GM21390 (cell line): ENCODE measurements around the gene PDZRN3.

Experiments used
- ATAC-seq: cut with Tn5 transposase; IDR thresholded peaks from one replicate; pipeline ENCODE4 v1.9.1; 2021; ENCODE audit not compliant: unreplicated experiment

PDZRN3 gene

DNA sequence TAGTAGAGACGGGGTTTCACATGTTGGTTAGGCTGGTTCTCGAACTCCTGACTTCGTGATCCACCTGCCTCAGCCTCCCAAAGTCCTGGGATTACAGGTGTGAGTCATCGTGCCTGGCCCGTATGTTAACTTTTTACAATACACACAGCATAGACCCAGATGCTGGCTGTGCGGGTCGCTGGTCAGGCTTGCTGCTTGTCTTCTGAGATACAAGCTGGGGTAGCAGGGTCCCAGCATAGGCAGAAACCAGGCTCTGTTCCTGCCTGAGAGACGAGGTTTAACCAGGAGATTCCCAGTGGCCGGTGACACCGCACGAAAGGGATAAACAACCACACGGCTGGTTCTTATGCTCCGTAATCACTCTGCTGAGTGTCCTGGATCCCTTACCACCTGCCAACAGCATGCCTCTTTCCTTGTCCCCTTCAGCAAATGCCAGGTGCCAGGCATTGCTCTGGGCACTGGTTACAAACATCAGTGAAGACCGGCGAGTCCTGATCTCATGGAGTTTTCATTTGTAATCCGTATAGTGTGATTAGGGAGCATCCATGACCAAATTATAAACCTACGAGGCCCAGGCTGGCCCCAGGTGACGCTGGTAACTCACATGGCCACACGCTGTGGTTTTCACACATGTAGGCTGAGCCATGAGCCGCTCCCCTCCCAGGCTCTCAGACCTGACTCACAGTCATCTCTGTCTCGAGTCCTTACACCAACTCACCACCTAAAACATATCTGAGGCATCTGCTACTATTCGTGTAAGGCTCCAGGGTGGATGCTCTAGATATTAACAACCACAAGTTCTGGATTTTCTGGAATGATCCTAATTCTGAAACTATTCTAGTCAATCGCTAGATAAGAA lies 125.7 kb downstream of the PDZRN3 start:
- ATAC-seq: no peak

DNA sequence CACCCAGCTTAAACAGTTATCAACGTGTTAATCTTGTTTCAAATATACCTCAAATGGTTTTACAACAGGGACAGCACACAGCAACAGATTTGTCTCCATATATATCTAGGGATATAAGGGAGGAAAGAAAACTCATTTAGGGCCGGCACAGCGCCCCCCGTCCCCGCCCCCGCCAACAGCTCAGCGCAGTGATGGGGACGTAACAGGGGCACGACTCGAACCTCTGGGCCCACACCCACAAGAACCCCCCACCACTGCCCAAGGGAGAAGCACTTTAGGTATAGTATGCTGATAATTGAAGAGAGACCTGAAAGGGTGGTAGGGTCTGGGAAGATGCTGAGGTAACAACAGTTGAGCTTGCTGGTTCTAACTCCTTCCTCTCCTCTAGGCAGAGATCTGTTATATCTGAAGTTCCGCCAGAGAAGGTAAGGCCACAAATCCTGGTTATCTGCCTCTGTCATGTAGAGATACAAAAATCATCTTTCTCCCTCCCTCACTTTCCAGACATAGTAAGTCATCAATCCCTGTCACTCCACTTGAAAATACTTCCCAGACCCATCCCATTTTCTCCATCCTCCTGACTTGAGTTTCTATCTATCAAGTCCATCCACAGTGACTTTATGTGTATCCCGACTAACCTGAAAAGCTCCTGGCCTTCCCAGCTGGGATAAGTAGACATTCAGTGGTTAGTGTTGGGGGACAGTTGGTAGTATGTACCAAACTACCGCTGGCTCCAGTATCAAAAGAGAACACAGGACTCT lies 126.9 kb downstream of the PDZRN3 start:
- no peak for ATAC-seq

DNA sequence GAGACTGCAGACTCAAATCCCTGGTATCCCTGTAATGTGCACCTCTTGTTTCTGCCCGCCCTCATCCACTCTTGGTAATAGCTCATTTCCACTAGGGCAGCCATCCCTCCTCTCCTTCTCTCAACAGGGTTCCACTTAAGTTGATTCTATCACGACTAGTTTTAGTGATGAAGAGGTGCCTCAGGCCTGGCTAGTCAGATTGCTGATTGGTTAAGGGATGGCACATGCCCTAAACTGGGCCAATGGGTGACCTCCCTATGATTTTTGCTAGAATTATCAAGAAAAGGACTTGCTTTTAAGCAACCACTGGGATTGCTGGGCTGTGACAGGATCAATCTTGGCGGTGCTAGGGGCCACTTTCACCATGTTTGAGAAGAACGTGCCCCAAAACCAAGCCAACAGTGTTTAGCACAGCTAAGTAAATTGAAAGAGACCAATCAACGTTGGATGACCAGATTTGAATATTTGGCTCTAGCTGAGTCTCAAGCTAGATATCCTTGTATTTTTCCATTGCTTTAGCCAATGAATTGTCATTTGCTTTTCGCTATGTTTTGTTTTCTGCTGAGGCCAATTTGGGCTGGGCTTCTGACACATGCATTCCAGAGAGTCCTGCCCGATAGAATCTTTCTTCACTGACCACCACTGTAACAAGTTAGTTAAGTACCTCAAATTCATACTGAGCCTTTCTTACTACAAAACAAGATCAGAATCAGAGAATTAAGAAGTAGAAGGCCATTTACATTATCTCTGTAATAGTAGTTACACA lies 131.0 kb downstream of the PDZRN3 start:
- ATAC-seq: no peak

DNA sequence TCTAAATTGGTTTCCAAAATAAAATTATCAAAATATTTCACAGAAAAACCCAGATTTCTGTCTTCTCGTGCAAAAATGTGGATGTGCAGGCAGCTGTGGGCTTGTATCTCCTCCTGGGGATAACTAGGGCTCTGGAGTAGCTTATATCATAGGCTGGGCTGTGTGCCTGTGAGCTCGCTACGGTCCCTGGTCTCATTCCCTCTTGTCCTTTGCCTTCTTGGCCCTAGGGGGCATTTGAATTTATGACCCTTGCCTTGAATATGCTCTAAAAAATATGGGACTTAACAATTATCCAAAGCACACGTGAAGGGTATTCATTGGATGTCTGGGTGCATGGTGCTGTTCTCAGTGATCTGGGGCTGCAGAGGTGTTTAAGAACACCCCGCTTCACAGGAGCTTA lies 132.6 kb downstream of the PDZRN3 start:
- no peak for ATAC-seq

DNA sequence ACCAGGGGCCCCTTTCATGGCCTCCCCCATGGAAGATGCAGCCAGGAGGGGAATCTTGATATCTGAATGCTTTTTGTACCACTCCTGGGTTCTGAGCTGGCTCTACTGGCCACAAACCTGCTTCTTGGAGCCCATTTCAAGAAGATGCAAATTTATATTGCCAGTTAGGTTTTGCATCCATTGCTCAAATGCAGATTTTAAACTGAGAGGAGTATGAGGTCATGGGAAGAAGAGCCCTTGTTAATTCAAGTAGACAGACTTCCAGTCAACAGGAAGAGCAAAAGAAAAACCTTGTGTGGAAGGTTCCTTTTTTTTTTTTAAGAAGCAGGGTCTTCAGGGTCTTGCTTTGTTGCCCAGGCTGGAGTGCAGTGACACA lies 133.5 kb downstream of the PDZRN3 start:
- no peak for ATAC-seq

DNA sequence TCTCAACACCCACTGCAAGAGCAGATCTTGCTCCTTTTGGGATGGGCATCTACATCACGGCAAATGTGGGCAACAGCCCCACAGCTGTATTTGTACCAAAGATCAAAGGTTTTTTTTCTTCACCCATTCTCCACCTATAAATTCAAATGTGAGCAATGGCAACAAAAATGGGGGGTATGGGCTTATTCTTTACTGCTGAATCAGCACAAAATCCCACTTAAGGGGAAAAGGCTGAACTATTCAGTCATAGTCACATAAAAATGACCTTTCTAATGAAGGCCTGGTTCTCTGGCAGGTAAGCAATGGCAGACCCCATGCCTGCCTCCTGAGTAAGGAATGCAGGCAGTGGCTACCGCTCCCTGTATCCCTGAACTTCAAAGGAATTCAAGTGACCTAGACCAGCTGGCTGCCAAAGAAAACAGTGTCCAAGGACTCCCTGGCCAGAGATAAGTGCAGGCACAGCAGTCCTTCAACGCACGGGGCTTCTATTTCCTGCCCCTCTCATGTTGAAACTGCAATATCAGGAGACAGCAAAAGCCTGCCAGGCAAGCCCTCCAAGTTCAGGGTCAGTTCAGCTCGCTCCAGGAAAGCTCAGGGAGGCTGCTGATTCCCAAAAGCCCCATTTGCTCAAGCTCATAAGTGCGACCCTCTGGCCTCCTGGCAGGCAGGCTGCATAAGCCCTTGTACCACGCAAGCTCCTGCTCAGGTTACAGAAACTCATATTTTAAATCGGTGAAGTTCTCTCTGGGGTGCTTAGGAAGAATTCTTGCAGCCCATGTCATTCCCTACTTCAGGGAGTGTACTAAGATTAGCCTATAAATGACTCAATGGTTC lies 134.1 kb downstream of the PDZRN3 start:
- no peak for ATAC-seq

- ATAC-seq: no peak
Measured at GRCh38 chr3:73485877-73486330, 138.8 kb downstream of the PDZRN3 start.

GRCh38 chr3:73484656-73485248 lies 140.0 kb downstream of the PDZRN3 start:
- peak; percentile 90 for ATAC-seq

DNA sequence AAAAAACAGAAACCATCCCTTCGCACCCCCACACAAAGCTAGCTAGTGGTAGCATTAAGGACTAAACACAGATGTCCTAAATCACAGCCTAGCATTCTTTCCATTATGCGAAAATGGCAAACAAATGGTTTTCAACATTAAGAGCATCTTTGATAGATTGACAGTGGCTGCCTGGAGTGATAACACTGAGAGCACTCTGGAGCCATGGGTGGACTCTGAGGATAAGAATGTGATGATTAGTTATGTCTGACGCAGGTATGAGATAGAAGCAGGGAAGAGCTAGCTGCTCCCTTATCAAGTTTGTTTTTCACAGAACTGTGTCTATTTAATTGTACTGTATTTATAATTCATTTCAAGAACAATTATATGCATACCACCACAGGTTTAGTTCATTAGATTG lies 142.9 kb downstream of the PDZRN3 start:
- no peak for ATAC-seq

- ATAC-seq: no peak
Measured at GRCh38 chr3:73480187-73480672, 144.5 kb downstream of the PDZRN3 start.

DNA sequence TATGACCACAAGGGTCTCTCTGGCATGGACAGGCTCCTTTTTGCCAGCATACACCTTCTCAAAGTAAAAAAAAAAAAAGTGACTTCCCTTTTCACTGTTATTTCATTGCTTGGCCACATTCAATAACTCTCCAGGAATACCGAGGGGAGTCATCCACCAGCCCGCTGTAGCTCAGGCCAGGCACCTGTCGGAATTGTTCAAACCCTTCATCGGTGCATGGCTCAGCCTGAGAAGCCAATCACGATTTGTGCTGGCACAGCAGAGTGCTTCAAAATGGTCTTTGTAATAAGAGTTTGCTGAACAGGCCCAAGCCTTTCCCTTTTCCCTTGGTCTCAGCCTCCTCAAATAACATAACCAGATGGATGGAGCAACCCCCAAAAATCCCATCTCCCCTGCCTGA lies 145.4 kb downstream of the PDZRN3 start:
- ATAC-seq: no peak

DNA sequence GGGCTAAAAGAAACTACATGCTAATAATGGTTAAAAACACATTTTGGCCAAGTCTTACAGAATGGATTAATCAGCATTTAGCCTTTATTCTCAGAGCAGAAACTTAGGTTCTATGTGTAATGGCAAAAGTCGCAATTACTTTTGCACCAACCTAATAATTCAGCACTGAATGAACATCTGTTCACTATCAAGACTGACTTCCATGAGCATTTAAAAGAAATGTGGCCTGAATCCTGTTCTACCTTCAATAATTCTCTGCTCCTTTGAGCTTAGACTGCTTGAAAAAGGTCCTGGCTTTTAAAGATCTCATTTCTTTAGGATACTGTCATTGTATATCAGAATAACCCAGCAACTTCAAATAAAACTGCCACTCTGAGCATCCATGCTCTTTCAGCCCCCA lies 145.9 kb downstream of the PDZRN3 start:
- ATAC-seq: no peak

DNA sequence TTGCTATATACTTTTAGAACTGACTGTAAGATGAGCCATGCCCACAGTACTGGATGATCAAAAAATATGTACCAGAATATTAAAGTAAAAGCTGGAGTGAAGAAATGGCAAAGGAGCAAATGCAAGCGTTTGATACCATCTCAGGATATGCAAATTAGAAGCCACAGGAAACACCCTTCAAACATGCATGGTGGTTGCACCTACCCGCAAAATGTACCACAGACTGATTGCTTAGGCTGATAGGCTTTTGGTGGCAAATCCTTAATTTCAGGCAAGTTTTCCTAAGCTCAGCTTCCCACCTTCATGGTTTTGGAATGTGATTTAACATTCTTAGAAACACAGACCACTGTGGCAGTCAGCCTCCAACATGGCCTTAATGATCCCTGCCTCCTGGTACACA lies 149.0 kb downstream of the PDZRN3 start:
- ATAC-seq: no peak

GRCh38 chr3:73475175-73475574 lies 149.6 kb downstream of the PDZRN3 start:
- no peak for ATAC-seq

DNA sequence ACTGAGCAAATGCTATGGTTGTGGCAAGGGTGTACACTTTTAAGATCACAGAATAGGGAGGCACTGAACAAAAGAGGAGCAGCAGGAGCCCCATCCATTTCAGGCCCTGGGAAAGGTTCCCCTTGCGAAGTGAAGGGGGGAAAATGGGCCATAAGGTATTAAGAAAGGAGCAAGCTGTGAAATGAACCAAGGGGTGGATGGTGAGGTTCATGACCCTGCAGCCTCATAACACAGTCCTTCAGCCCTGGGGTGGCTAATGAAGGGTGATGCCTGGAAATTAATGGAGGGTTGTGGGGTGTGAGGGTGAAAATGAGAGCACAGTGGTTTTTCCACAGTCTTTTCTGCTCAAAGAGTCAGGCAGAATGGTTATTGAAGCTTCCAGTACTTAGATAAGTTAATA lies 150.1 kb downstream of the PDZRN3 start:
- ATAC-seq: no peak

GRCh38 chr3:73473898-73474416 lies 150.8 kb downstream of the PDZRN3 start:
- ATAC-seq: no peak

GRCh38 chr3:73473181-73473897 lies 151.4 kb downstream of the PDZRN3 start:
- no peak for ATAC-seq

DNA sequence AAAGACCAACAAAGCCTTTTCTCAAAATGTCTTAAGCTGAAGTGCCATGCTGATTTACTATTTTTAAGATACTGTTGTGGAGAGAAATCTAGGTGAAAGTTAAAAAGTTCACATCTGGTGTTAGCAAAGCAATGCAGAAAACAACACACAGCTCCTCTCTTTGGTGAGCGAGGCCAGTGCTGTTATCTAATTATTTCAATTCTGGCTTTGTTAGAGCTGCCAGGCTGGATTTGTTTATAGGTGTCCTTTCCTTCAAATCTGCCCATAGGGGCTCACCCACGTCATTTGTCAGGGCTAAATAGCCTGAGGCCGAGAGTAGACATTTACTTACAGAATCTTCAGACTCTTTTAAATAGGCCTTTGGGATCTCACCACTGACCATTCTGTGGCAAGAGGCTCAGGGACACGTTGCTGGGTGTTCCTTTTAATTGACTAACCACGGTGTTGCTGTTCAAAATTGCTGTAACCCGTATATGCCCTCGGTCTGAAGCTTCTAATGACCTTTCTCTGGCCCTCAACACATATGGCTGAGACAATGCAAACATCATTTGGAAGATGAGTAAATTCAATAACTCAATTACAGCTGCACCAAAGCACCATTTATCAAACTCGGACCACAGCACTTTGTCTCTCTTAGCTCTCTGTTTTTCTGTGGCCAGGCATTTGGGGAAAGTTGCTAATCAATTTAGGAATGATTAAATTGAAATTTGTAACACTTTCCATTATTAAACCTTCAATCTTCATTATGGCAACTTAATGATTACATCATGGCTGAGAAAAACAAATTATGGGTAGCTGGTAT lies 152.6 kb downstream of the PDZRN3 start:
- ATAC-seq: no peak
